ENCODE data around the gene INPP4B.

The INPP4B gene

DNA sequence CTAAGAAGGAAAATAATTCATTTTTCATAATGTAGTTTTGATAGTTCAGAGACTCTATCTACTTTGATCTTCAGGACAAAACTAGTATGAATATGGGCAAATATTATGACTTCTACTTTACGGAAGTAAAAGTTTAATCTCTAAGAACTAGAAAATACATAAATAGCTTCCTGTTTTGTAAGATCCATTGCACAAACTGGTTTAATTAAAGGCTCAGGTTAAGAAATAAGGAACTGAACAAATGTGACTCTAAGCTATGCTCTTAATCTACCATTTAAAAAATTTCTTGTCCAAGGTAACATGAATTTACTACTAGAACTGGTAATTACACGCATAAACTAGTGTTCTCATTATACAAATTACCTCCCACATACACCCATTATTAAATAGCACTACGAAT is 360.6 kb downstream of the INPP4B start:
- in situ Hi-C loops (cut with MboI; ENCODE audit: low sequenced_read_pairs), result no loop called here

GRCh38 chr4:142480244-142480643 is 365.9 kb downstream of the INPP4B start:
- in situ Hi-C loops (cut with MboI; ENCODE audit: low sequenced_read_pairs), result no loop called here

GRCh38 chr4:142475663-142476062 is 370.4 kb downstream of the INPP4B start:
- in situ Hi-C loops (cut with MboI; ENCODE audit: low sequenced_read_pairs), result no loop called here

DNA sequence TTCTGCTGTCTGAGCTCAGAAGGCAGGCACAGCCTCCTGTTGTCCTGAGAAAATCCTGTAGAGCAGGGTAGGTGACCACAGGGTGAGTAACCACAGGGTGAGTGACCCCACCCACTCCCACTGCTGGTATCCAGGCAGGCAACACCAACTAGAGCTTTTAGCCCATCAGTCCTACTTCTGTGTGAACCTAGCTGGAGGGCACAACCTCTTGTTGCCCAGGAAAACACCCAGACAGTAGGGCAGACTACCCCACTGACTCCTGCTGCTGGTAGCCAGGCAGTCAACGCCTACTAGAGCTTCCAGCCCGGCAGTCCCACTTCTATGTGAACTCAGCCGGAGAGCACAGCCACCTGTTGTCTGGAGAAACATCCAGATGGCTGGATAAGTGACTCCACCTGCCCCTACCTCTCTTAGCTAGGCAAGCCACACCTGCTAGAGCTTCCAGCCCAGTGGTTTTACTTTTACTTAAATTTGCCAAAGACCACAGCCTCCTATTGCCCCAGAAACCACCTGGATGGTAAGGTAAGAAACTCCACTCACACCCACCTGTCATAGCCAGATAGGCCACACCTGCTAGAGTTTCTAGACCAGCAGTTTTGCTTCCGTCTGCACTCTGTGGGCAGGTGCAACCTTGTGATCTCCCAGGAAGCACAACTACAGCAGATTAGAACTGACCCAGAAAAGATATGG is 371.6 kb downstream of the INPP4B start:
- in situ Hi-C loops (cut with MboI; ENCODE audit: low sequenced_read_pairs), result no loop called here

DNA sequence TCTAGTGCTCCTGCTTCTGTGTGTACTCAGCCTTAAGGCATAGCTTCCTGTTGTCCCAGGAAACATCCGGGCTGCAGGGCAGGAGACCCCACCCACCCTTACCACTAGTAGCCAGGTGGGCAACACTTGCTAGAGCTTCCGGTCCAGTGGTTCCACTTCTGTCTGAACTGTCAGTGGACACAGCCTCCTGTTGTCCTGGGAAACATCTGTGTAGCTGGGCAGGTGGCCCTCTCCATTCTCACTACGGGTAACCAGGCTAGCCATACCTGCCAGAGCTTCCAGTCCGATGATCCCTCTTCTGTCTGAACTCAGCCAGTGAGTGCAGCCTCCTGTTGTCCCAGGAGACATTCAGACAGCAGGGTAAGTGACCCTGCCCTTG is 372.2 kb downstream of the INPP4B start:
- in situ Hi-C loops (cut with MboI; ENCODE audit: low sequenced_read_pairs), result no loop called here

- in situ Hi-C loops (cut with MboI; ENCODE audit: low sequenced_read_pairs), result no loop called here
These were observed 372.7 kb downstream of the INPP4B start for GRCh38 chr4:142473218-142473959.

- in situ Hi-C loops (cut with MboI; ENCODE audit: low sequenced_read_pairs), result no loop called here
These were observed 379.0 kb downstream of the INPP4B start for GRCh38 chr4:142467088-142467487.

DNA sequence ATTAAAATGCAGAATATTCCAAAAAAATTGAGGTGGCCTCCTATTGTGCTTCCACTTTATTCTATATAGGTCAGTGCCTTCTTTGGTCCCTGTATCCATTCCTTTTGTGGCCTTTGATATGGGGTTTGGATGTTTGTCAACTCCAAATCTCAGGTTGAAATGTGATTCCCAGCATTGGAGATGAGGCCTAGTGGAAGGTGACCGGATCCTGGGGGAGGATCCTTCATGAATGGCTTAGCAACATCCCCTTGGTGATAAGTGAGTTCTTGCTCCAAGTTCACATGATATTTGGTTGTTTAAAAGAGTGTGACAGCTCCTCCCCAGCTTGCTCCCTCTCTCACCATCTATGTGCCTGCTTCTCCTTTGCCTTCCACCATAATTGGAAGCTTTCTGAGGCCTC is 380.6 kb downstream of the INPP4B start:
- in situ Hi-C loops (cut with MboI; ENCODE audit: low sequenced_read_pairs), result no loop called here

- in situ Hi-C loops (cut with MboI; ENCODE audit: low sequenced_read_pairs), result no loop called here
These were observed 382.9 kb downstream of the INPP4B start for GRCh38 chr4:142463206-142463605.

DNA sequence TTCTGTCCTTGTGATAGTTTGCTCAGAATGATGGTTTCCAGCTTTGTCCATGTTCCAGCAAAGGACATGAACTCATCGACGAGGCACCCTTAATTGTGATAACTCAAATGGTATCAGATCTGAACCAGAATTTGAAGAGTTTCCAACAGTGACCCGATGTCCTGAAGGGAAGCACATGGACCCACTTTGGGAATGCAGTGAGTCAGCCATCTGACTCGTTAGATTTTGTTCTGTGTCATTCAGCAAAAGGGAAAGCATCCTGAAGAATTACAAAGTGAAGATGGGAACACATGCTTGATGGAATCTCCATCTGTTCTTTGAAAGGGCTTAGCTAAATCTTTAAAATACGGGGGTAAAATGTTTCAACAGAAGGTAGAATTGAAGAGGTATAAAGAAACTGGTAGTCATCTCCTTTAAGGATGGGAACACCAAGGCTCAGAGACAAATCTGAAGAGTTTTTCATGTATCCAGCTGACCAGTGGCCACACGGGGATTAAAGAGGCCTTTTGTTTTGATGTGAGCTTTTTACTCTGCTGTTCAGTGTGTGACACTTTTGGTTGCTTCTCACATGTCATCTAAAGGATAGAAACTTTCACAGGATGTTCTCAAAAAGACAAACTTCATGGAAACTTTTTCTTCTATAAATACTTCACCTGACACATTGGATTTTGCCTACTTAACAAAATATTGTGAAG is 393.8 kb downstream of the INPP4B start:
- in situ Hi-C loops (cut with MboI; ENCODE audit: low sequenced_read_pairs), result no loop called here

GRCh38 chr4:142449771-142450373 is 396.2 kb downstream of the INPP4B start:
- in situ Hi-C loops (cut with MboI; ENCODE audit: low sequenced_read_pairs), result no loop called here

DNA sequence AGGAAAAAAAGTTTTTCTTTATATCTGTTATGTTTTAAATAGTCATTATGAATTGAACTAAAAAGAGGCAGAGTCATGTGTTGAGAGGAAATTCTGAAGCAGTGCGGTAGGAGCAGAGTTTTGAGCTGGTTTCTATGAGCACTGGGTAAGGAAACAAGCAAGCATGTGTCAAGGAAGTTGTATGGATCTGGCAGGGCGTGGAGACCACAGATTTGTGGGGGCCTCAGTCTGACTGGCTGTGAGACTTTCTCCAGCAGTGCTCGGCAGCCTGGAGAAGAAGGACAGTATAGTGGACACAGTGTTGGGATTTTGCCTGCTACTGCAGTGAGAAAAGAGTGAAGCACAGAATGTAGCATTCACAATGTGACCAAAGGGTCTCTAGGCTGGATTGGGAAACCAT is 399.1 kb downstream of the INPP4B start:
- in situ Hi-C loops (cut with MboI; ENCODE audit: low sequenced_read_pairs), result no loop called here

DNA sequence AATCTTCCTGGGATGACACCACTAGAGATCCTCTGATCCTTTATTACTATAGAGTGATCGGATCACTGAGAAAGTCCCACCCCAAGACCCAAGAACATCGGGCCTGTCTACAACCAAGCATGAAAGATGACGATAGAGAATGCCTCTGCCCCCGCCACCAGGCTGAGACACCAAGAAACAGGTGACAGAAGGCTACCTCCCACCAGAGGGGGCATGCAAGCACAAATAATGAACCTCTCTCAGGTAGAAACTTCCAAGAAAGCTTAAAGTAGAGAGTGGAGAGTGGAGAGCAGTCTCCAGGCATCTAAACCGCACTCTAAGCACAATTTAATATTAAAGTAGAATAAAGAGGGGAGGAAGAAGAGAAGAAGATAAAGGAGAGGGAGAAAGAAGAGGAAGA is 402.6 kb downstream of the INPP4B start:
- in situ Hi-C loops (cut with MboI; ENCODE audit: low sequenced_read_pairs), result no loop called here

GRCh38 chr4:142440093-142440492 is 406.0 kb downstream of the INPP4B start:
- in situ Hi-C loops (cut with MboI; ENCODE audit: low sequenced_read_pairs), result no loop called here

GRCh38 chr4:142435599-142436235 is 410.4 kb downstream of the INPP4B start:
- in situ Hi-C loops (cut with MboI; ENCODE audit: low sequenced_read_pairs), result no loop called here

GRCh38 chr4:142434519-142435224 is 411.4 kb downstream of the INPP4B start:
- in situ Hi-C loops (cut with MboI; ENCODE audit: low sequenced_read_pairs), result no loop called here

GRCh38 chr4:142428715-142429114 is 417.4 kb downstream of the INPP4B start:
- in situ Hi-C loops (cut with MboI; ENCODE audit: low sequenced_read_pairs), result no loop called here

DNA sequence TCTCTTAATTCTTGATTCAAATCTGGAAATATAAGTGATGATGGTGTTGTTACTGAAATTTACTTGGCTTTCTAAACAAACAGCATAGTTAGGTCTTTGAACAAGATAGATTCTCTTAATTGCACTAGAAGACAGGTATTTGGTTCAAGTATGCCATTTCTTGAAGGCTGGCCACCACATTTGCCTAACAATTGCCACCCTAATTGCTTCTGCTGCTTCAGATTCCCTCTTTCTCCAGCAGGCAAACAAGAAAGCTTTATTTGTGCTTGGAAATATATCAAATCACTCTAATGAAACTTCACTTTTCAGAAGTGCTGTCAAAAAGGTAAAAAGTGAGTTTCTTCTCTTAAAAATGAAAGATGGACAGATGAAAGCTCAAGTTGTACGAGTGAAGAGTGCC is 418.6 kb downstream of the INPP4B start:
- in situ Hi-C loops (cut with MboI; ENCODE audit: low sequenced_read_pairs), result no loop called here

DNA sequence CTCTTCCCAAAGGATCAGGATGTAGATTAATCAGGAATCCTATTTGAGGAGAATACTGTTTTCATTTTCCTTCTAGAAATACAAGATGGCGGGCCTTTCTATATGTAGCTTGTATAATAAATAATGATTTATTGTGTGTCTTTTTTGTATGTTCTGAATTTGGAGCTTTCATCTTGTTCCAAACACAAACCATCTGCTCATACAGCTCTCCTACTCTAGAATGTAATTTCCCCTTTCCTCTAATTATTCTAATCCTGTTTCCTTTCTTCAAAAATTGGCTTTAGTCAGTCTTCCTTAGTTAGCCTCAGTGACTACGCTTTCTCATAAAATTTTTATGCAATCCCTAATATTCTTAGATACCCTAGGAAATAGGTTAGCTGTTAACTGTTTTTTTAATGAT is 422.2 kb downstream of the INPP4B start:
- in situ Hi-C loops (cut with MboI; ENCODE audit: low sequenced_read_pairs), result no loop called here

GRCh38 chr4:142420311-142421095 is 425.6 kb downstream of the INPP4B start:
- in situ Hi-C loops (cut with MboI; ENCODE audit: low sequenced_read_pairs), result no loop called here

All from HL-60/S4 treated with phorbol 12-myristate 13-acetate at 8.2 ng/mL for 4 days and 3 days (cell line).